ENCODE data around the gene SCLY. TPM values are rescaled to one million over a fixed set of nuclear protein-coding genes. Genes with fewer than 3 reads are reported as not detected.
A peak's percentile ranks its signal among the peaks of the same experiment; 100 is the strongest.

Gene SCLY
- total and polyA plus RNA-seq, 2 of the 13 experiments (the other 11 are each of a cell fraction or from before 2014, with no cell fraction given): 27.9 to 38.6 TPM

GRCh38 chr2:238097988-238098871 is 37.4 kb downstream of the SCLY start (continued):
- peak; percentile 17; the same call in 1 of the 2 replicates for TF ChIP-seq CTCF (CRISPR knock-in tag; IDR thresholded peaks at IDR 0.05)
- TF ChIP-seq ZBTB38 (CRISPR knock-in tag; IDR thresholded peaks at IDR 0.05): peak; percentile 28; the same call in 1 of the 2 replicates
- no peak for TF ChIP-seq NFE2 (CRISPR knock-in tag; IDR thresholded peaks at IDR 0.05)
- TF ChIP-seq CSRNP2 (CRISPR knock-in tag; conservative IDR thresholded peaks at IDR 0.05; ENCODE audit: low read depth): no peak

GRCh38 chr2:238098901-238099713 is 38.3 kb downstream of the SCLY start:
- Histone ChIP-seq H3K36me3 (replicated peaks in 1 of 2; ENCODE audit: control insufficient read depth in 1 of 2, insufficient read depth in 2 of 2, low read length in 2 of 2) (peaks cover 2 to 4% of the 10 kb centered on the region in 2 experiments; a peak in 1 of 5 replicates), H3K4me3 (replicated peaks in 1 of 3; ENCODE audit: insufficient read depth in 1 of 3, low read depth in 2 of 3, low read length in 3 of 3) (no peak overlapping the region), H3K4me2 (ENCODE audit: low read depth, low read length) (no peak overlapping the region), H3K27me3 (ENCODE audit: control insufficient read depth in 1 of 2, insufficient read depth in 2 of 2, low read length in 2 of 2) (peaks cover 0 to 26% of the 10 kb centered on the region in 2 experiments), H3K9ac (ENCODE audit: insufficient read depth, low read depth, low read length) (no peak overlapping the region), H3K4me1 (ENCODE audit: insufficient read depth, low read length) (peaks cover 10% of the 10 kb centered on the region; the same call in 1 of the 2 replicates), H3K9me3 (ENCODE audit: low read length) (no peaks in the 10 kb centered on the region), H3K79me2 (ENCODE audit: insufficient read depth, low read length) (no peaks in the 10 kb centered on the region), H4K20me1 (ENCODE audit: insufficient read depth, low read length) (no peaks in the 10 kb centered on the region), H2AFZ (ENCODE audit: low read length) (no peak overlapping the region), H3K27ac (ENCODE audit: extremely low read length, insufficient read depth, low read length) (no peak overlapping the region)
- WGBS (ENCODE audit: low lambda C conversion rate): 91% methylated on average over 17 of the region's 17 CpGs
- TSS peak; percentile 30 for BruUV-seq (replicated peaks)
- DNase-seq (ENCODE audit: low spot score) (no peak), ATAC-seq (no peak), FAIRE-seq (no peak)
- intact Hi-C loops (cut with micrococcal nuclease; ENCODE audit: unreplicated experiment) (no loop called here), in situ Hi-C loops (cut with HindIII; ENCODE audit: extremely low pct_ligation_motif_present, low pct_unique_long_range_greater_than_20kb) (no loop called here)
- CTCF ChIA-PET (ENCODE audit: low intra/inter-chr PET ratio, low total read pairs): no interaction called here
- TF ChIP-seq SKIL (CRISPR knock-in tag; IDR thresholded peaks at IDR 0.05; ENCODE audit: borderline replicate concordance): no peak
- 0 out of 2 replicates have a peak, but pooled peaks have one; percentile 8 for TF ChIP-seq POLR2AphosphoS5 (IDR thresholded peaks at IDR 0.05; ENCODE audit: low read depth, low read length)
- peak; percentile 21; the same call in 1 of the 2 replicates for TF ChIP-seq POLR2G (IDR thresholded peaks at IDR 0.05; ENCODE audit: low read depth, low read length)
- POLR2A ChIA-PET: interaction anchor here (1.8 kb wide), 1 partner anchor 38 kb away, joined by 5 read pairs; the partner anchor contains the start of gene SCLY
